ENCODE measurements around the gene AGRN.
"Not testable (repeated sequence)": the region's sequence is repeated elsewhere in the genome, so short reads cannot be mapped to it uniquely, and the experiment has no call there.

The AGRN gene

GRCh38 chr1:1020000-1020404 is at the start of gene AGRN:
TSS of gene AGRN (plus strand) at chr1:1020120. CDS start at chr1:1020173, 53 bp downstream.
- no peak for DNase-seq

DNA sequence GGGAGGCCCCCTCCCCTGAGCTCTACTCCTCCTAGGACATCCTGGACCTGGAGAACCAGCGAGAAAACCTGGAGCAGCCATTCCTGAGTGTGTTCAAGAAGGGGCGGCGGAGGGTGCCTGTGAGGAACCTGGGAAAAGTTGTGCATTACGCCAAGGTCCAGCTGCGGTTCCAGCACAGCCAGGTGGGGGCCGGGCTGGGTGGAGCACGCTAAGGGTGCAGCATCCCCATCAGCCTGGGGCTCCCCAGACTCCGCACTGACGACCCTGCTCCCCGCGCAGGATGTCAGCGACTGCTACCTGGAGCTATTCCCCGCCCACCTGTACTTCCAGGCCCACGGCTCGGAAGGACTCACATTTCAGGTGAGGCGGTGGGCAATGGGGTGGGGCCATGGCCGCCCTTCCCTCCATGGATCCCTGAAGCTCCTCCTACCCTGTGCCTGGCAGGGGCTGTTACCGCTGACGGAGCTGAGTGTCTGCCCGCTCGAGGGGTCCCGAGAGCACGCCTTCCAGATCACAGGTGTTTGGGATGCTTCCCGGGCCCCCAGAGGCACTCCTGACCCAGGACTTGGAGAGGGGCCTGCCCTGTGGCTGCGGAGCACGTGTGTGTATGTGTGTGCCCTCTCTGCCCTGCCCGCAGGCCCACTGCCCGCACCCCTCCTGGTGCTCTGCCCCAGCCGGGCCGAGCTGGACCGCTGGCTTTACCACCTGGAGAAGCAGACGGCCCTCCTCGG is 49.5 kb upstream of the AGRN start:
- DNase-seq: no peak

DNA sequence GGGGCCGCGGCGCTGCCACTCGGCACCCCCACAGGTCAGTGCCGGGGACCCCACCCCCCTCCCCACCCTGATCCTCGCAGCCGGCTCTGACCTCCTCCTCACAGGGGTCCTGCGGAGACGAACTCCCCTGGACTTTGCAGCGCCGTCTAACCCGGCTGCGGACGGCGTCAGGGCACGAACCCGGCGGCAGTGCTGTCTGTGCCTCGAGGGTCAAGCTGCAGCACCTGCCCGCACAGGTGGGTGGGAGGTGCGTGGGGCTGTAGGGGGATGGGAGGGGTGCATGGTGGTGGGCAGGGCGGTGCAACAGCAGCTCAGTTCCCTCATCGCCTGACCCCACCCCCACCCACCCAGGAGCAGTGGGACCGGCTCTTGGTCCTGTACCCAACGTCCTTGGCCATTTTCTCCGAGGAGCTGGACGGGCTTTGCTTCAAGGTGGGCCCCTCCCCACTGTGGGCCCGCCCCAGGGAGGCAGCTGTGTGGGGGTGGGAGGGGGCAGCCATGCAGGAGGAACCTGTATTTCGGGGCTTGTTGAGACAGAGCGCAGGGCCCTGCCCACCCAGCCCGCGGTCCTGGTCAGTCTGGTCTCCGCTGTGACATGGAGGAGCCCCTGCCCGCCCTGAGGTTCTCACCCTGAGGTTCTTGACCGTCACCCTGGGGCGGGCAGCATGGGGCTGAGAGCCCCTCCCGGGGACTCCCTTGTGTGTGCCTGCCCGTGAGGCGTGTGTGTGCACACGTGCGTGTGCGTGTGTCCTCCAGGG is 48.8 kb upstream of the AGRN start:
- no peak for DNase-seq

GRCh38 chr1:971751-972506 is 48.0 kb upstream of the AGRN start:
- DNase-seq: no peak

- no peak for DNase-seq
These were observed 47.0 kb upstream of the AGRN start for GRCh38 chr1:972726-973458.

GRCh38 chr1:973459-974292 is 46.2 kb upstream of the AGRN start:
- no peak for DNase-seq

DNA sequence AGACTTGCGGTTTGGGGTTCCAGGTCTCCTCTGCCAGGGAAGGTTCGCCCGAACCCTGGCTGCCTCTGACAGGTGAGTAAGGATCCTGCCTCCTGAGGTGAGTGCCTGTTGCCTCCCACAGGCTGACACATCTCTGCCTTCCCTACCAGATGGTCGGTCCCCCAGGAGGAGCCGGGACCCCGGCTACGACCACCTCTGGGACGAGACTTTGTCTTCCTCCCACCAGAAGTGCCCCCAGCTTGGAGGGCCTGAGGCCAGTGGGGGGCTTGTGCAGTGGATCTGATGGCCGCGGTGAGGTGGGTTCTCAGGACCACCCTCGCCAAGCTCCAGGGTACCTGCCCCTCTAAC is 45.7 kb upstream of the AGRN start:
- DNase-seq: no peak

GRCh38 chr1:974687-975328 is 45.1 kb upstream of the AGRN start:
- DNase-seq: no peak

DNA sequence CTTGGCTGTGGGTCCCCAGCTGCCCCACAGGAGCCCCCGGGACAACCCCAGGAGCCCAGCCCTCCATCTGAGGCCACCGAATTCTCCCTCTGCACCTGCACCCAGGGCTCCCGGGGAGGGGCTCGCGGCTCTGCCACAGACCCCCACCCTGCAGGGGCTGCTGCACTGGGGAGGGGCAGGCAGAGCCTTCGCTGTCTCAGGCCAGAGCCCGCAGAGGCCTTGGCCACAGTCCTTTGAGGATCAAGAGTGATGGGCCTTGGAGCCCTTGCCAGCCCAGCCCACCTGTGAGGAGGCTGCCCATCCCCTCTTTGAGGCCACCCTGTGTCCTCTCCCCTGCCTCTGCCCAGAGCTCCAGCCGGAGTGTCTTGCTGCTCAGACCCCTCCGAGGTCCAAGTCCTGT is 44.6 kb upstream of the AGRN start:
- DNase-seq: no peak

DNA sequence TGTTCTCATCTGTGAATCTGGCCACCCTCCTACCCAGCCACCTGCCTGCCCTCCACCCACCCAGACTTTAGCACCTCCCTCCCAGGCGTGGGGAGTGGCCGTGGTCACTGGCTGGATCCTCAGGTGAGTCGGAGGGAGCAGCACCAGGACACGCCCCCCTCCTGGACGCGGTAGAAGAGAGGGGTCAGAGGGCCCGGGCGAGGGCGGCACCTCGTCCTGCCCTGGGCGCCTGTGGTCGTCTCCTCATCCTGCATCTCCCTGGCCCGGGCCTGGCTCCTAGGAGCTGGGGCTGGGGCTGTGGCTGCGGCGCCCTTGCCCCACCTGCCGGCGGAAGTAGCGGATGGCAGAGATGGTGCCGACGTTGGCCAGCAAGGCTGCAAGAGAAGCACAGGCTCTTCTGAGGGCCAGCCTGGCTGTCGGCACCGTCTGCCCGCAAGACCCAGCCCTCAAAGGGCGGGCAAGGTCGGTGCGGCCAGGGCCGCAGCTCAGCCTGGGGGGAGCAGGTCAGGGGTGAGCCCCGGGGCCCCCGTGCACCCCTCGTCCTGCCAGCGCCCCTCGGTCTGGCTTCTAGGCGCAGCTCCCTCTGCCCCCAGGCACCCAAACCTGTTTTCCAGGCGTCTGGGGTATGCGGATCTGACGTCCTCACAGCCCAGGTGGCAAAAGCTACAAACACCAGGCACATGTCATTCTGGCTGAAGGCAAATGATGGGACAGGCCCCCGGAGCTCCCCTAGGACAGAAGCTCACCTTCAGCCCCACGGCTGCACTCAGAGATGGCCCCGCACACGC is 43.8 kb upstream of the AGRN start:
- peak; percentile 41 for DNase-seq

DNA sequence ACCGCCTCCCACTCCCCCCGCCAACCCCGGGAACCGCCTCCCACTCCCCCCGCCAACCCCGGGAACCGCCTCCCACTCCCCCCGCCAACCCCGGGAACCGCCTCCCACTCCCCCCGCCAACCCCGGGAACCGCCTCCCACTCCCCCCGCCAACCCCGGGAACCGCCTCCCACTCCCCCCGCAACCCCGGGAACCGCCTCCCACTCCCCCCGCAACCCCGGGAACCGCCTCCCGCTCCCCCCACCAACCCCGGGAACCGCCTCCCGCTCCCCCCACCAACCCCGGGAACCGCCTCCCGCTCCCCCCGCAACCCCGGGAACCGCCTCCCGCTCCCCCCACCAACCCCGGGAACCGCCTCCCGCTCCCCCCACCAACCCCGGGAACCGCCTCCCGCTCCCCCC is 43.1 kb upstream of the AGRN start:
- DNase-seq: not testable (repeated sequence)

GRCh38 chr1:978069-978834 is 41.7 kb upstream of the AGRN start:
- no peak for DNase-seq

GRCh38 chr1:978835-979743 is 40.8 kb upstream of the AGRN start:
- no peak for DNase-seq

- DNase-seq: no peak
These were observed 40.2 kb upstream of the AGRN start for GRCh38 chr1:979744-980072.

- no peak for DNase-seq
These were observed 39.8 kb upstream of the AGRN start for GRCh38 chr1:980137-980571.

DNA sequence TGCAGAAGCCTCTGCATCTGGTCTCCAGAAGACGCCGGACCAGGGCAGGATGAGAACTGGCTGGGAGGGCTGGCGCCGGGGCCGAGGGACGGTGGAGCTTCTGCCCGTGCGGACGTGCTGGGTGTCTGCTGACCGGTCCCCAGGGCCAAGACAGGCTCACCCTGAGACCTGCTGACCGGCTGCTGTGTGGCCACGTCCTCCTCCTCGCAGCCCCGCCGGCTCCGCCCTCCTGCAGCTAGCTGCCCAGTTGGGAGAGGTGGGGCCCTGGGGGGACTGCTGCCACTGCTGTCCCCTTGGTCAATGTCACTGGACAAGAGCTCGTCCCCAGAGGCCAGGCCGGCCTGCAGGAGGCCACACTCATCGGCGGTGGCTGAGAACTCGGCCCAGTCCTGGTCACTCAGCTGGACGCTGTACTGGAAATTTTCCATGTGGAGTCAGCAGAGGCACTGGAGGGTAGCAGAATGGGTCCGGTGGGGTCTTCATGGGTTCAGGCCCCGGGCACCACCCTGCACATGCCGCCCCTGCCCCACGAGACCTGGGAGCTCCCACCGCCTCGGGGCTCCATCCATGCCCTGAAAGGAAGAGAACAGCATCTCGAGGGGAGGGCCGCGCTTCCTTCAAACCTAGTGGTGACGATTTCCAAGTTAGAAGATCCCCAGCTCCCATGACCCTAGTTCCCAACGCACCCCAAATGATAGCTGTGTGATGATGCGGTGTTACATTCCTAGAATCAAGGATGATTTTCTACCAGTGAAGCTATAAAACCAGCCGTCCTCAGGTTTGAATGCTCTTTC is 39.1 kb upstream of the AGRN start:
- no peak for DNase-seq

- no peak for DNase-seq
These were observed 38.4 kb upstream of the AGRN start for GRCh38 chr1:981491-981954.

DNA sequence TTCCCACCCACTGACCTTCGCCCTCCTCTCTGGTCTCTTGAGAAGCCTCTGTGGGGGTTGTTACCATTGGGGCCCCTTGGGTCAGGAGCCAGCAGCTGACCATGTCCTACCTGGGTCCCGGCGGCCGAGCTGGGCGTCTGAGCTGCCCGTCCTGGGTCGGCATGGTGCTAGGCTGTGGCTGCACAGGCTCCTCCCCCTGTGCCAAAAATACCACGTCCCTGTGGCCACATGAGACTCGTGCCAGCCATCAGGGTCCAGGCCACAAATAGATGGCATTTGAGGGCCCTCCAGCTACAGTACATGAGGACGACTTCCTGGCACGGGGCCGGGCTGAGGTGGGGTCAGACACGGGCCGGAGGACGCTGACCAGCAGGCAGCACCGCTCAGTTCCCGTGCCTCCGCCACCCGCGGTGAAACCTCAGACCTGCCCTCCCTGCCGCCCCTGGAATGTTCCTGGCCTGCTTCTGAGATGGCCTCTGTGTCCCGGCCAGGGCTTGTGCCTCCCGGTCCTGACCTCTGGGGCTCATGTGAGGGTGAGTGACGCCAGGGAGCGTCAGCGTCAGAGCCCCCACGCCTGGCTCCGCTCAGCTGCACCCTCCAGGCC is 37.9 kb upstream of the AGRN start, which contains the start of gene PERM1:
TSS of gene PERM1 (minus strand) at position 139 of the 604 bp plus-strand sequence. CDS start 1,064 bp downstream, outside the sequence.
- DNase-seq: no peak
